Islet of Langerhans (tissue), 1 donor: ENCODE results near the gene BCAR3.
A peak's percentile ranks its signal among the peaks of the same experiment; 100 is the strongest.

ENCODE experiments used
- FAIRE-seq: peaks from one replicate; lab custom pipeline; 2011; peaks lifted over from hg19 to GRCh38; lab: Jason Lieb, UNC

Gene BCAR3

GRCh38 chr1:93681101-93681988 lies at the start of gene BCAR3:
Gene BCAR3, minus strand, starts transcription at chr1:93681837. Its CDS starts 6,907 bp downstream, at chr1:93674930.
- FAIRE-seq: no peak

- no peak for FAIRE-seq
Measured at GRCh38 chr1:93730621-93731020, 49.0 kb upstream of the BCAR3 start.

- no peak for FAIRE-seq
Measured at GRCh38 chr1:93729906-93730305, 48.3 kb upstream of the BCAR3 start.

DNA sequence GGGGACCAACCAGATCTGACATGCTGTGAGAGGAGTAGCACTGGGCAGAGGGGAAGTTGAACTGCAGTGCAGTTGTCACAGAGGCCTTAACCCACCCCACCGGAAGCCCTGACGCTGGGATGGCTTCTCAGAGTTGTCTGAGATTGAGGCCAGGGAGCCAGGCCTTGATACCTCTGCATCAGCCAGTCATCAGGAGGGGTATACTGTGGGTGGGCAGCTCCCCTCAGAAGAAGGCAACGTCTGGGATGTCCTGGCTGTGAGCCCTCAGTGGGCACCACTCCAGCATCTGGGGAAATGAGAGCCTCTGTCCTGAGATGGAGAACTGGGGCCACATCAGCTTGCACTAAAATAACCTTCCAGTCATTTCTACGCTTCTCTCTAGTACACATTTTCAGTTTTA lies 47.9 kb upstream of the BCAR3 start:
- no peak for FAIRE-seq

GRCh38 chr1:93728480-93729131 lies 47.0 kb upstream of the BCAR3 start:
- no peak for FAIRE-seq

GRCh38 chr1:93723733-93724270 lies 42.2 kb upstream of the BCAR3 start:
- no peak for FAIRE-seq

DNA sequence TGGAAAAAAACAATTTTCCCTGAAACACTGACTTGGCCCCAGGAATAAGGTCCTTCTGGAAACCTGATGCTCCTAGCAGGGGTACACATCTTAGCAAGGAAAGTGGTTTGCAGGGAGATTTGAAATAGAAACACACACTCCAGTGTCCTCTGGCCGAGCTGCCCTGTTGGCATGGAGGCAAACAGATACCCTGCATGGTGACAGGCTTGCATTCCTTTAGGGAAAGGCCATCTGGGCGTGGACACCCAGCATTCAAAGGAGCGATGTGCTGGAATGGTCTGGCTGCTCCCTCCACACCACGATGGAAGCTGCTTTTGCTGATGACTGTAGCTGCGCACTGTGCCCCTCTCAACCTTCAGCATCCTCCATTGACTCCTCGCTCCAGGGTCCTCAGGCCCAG lies 41.5 kb upstream of the BCAR3 start:
- no peak for FAIRE-seq

DNA sequence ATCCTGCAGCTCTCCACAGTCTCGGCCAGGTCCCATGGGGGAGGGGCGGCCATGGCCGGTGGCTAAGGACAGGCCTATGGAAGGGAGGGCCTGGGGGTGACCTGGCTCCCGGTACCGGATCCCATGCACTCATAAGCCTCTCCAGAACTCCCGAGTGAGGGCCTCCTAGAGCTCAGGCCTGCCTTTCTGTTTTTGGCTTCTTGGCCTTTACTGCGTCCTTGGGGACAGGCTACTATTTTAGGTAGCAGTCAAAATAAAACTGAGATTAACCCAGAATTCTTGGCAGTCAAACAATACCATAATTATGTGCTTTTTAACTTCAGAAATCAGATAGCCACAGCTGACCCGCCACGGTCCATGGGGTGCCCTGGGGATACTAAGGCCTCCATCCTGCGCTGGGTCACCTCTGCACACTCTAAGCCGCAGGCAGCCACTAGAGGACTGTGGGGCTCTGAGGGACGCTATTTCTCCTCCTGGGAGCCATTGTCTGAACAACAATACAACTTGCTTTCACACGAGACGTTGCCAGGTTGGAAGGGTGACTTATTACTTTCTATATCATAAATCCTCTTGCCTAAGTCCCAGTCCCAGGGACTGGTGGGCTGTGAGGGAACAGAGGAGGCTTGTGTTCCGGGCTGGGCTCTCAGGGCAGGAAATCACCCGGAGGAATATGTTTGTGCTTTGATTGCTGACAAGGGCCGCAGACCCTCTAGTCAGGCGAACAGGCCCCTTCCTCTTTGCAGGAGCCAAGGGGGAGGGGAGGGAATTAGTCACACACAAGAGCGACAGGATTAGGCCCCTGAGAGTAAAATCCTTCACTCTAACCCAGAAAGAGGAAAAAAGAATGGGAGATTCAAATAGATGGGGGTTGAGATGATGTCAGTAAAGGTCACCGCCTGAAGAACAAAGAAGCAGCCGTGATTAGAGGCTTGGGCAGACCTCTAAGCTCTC lies 40.7 kb upstream of the BCAR3 start:
- FAIRE-seq: no peak

GRCh38 chr1:93720956-93721626 lies 39.5 kb upstream of the BCAR3 start:
- no peak for FAIRE-seq

- no peak for FAIRE-seq
Measured at GRCh38 chr1:93717640-93718039, 36.0 kb upstream of the BCAR3 start.

GRCh38 chr1:93716941-93717368 lies 35.3 kb upstream of the BCAR3 start:
- no peak for FAIRE-seq

DNA sequence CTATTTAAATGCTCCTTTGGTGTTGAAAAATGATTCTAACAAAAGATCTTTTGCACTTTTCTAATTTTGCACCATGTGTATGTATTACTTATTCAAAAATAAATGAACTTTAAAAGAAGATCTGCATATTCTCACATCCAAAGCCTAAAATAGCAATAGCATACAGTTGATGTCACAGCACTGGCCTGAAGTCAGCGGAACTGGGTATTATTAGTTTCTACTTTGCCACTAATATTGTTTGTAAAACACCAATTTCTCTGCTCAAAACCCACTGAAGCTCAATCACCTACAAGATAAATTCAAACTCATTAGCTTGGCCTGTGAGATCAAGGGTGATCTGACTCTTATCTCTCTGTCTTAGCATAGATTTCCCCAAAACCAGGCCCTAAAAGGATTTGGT lies 34.5 kb upstream of the BCAR3 start:
- FAIRE-seq: no peak

- no peak for FAIRE-seq
Measured at GRCh38 chr1:93715529-93716126, 34.0 kb upstream of the BCAR3 start.

DNA sequence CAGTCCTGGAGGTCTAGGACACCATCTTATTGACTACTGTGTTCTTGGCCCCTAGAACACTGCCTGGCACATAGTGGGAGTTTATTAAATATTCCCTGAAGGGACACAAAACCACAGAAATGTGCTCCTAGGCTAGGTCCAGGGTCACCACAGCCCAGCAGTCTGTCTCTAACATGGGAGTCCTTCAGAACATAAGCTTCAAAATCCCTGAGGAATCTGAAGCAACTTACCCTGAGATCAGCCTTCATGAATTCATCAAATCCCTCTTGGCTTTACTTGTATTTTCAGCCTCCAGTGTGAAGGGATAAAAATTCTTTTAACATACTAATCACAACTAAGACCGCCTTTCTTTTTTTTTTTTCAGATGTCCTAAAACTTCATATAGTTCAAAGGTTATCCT lies 32.7 kb upstream of the BCAR3 start:
- FAIRE-seq: no peak

GRCh38 chr1:93713341-93713740 lies 31.7 kb upstream of the BCAR3 start:
- no peak for FAIRE-seq

DNA sequence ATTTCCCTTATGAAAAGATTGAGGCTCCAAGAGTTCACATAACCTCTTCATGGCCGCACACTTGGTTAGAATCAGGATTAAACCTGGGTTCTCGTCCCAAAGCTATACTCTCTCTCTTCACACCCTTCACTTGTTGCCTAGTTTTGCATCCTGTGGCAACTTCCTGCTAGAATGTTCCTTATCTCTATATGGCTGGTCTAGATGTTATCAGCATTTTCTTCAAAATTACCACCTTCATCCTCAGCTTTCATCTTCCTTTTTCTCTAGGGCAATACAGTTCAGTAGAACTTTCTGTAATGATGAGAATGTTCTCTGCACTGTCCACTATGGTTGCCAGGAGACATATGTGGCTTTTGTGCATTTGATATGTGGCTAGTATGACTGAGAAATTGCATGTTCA lies 31.1 kb upstream of the BCAR3 start:
- no peak for FAIRE-seq

DNA sequence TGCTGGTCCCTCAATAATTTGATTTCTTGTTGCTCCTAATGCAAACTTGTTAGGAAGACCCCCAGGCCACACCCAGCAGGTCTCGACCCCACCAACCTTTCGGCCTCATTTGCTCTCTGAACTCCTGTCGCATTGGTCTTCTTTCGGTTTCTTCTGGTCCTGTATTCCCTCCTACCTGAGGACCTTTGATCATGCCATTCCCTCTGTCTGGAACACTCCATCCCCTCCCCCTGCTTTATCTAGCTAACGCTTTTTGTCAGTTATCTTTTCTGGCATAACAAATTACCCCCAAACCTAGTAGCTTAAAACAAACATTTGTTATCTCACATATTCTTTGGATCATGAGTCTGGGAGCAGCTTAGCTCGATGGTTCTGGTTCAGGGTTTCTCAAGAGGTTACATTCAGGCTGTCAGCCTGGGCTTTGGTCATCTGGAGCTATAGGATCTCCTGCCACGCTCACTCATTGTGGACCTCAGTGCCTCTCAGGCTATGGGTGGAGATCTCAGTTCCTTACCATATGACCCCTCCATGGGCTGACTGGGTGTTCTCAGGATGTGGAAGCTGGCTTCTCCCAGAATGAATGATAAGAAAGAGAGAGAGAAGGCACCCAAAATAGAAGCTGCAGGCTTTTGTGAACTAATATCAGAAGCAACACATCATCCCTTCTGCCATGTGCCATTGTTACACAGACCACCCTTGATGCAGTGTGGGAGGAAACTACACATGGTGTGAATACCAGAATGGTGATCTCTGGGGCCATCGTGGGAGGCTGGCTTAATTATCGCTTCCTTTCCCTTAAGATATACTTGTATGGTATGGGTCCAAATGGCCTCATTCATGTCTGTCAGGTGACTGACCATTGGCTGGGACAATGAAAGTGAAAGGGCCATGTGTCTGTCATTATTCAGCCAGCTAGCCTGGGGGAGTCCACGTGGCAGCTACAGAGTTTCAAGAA lies 29.1 kb upstream of the BCAR3 start:
- no peak for FAIRE-seq

GRCh38 chr1:93708734-93709481 lies 27.3 kb upstream of the BCAR3 start:
- peak; percentile 98 for FAIRE-seq

DNA sequence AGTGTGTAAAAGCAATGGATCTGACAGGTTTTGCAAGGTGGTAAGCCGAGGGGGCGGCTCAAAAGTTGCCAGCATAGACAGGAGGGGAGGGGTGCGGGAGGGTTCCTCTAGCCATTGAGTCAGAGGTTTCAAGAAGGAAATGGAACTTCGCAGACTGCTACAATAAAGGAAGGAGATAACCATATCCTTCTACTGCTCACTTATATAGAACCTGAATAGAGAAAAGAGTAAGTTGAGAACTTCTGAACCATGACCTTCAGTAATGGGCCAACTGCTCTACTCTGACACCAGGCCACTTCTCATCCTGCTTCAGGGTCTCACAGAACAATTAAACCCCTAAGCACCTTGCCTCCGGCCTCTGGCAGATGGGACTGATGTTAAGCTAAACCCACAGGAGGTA lies 26.3 kb upstream of the BCAR3 start:
- no peak for FAIRE-seq
